ENCODE results near the gene ZNF773.
"Not testable (repeated sequence)": the region's sequence is repeated elsewhere in the genome, so short reads cannot be mapped to it uniquely, and the experiment has no call there.

- TF ChIP-seq CTCF (IDR thresholded peaks at IDR 0.05) = not testable (repeated sequence)
- TF ChIP-seq POLR2A (IDR thresholded peaks at IDR 0.05) = peak; percentile 57 to 58
Measured at GRCh38 chr19:57499680-57500395, at the start of gene ZNF773.
